HG03442 (cell line): ENCODE results near the gene LRMDA.
"Not testable (repeated sequence)": the region's sequence is repeated elsewhere in the genome, so short reads cannot be mapped to it uniquely, and the experiment has no call there.

ENCODE experiments used
- ATAC-seq: cut with Tn5 transposase; IDR thresholded peaks from one replicate; pipeline ENCODE4 v1.9.1; 2021; ENCODE audit warnings: mild to moderate bottlenecking, moderate library complexity; ENCODE audit not compliant: unreplicated experiment

Gene LRMDA

GRCh38 chr10:76487582-76487981, 1056.2 kb downstream of the LRMDA start:
- no peak for ATAC-seq

- ATAC-seq, result no peak
Measured at GRCh38 chr10:76488602-76489001, 1057.2 kb downstream of the LRMDA start.

- no peak for ATAC-seq
Measured at GRCh38 chr10:76491216-76491615, 1059.8 kb downstream of the LRMDA start.

GRCh38 chr10:76492026-76492425, 1060.6 kb downstream of the LRMDA start:
- ATAC-seq, result no peak

GRCh38 chr10:76492678-76493472, 1061.5 kb downstream of the LRMDA start:
- ATAC-seq, result no peak

GRCh38 chr10:76497666-76498065, 1066.2 kb downstream of the LRMDA start:
- no peak for ATAC-seq

GRCh38 chr10:76504823-76505222, 1073.4 kb downstream of the LRMDA start:
- no peak for ATAC-seq

- no peak for ATAC-seq
Measured at GRCh38 chr10:76509446-76509845, 1078.0 kb downstream of the LRMDA start.

- no peak for ATAC-seq
Measured at GRCh38 chr10:76514321-76514720, 1082.9 kb downstream of the LRMDA start.

- no peak for ATAC-seq
Measured at GRCh38 chr10:76514869-76515268, 1083.4 kb downstream of the LRMDA start.

- no peak for ATAC-seq
Measured at GRCh38 chr10:76522547-76522946, 1091.1 kb downstream of the LRMDA start.

- ATAC-seq, result no peak
Measured at GRCh38 chr10:76523246-76523645, 1091.8 kb downstream of the LRMDA start.

GRCh38 chr10:76523791-76524351, 1092.4 kb downstream of the LRMDA start:
- ATAC-seq, result no peak

GRCh38 chr10:76526833-76527232, 1095.4 kb downstream of the LRMDA start:
- ATAC-seq, result not testable (repeated sequence)

GRCh38 chr10:76540331-76540730, 1108.9 kb downstream of the LRMDA start:
- ATAC-seq, result no peak

- ATAC-seq, result no peak
Measured at GRCh38 chr10:76540786-76541185, 1109.4 kb downstream of the LRMDA start.

GRCh38 chr10:76541852-76542251, 1110.4 kb downstream of the LRMDA start:
- no peak for ATAC-seq

GRCh38 chr10:76542307-76542930, 1111.0 kb downstream of the LRMDA start:
- no peak for ATAC-seq

- ATAC-seq, result no peak
Measured at GRCh38 chr10:76543655-76544054, 1112.2 kb downstream of the LRMDA start.

GRCh38 chr10:76544789-76545188, 1113.4 kb downstream of the LRMDA start:
- no peak for ATAC-seq

GRCh38 chr10:76546411-76546810, 1115.0 kb downstream of the LRMDA start:
- ATAC-seq, result no peak

- peak; percentile 60 for ATAC-seq
Measured at GRCh38 chr10:76547352-76547972, 1116.0 kb downstream of the LRMDA start.
